ENCODE results near the gene HSBP1L1. TPM values are rescaled to one million over a fixed set of nuclear protein-coding genes. Genes with fewer than 3 reads are reported as not detected.

HSBP1L1 gene
- total RNA-seq, 1 donor from 2014 or later, result 9.9 TPM

DNA sequence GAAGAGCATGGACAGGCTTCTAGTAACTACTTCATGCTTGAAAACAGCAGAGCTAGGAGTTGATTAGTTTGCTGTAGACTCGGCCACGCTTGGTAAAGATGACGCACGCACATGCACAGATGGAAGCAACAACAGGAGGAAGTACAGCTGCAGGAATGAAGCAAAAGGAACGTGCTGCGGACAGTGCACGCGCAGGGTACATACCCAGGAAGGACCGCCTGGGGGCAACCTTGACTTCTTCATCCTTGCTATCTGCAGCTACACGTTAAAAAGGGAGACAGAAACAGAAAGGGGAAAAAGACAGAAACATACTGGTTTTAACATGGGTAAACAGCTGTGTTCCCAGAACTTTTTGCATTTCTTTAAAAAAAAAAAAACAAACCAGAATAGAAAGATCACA lies 30.7 kb upstream of the HSBP1L1 start:
- Mint-ChIP-seq H3K9me3 (peaks cover 12% of the 10 kb centered on the region), H3K36me3 (peaks cover 76% of the 10 kb centered on the region), H3K27me3 (no peaks in the 10 kb centered on the region), H3K4me3 (peak overlapping the region; percentile 18), H3K4me1 (ENCODE audit: unreplicated experiment) (peaks cover 4% of the 10 kb centered on the region), H3K27ac (peak overlapping the region; percentile 73)
- DNase-seq (ENCODE audit: extremely low spot score, unreplicated experiment), result peak; percentile 63
- TF ChIP-seq, protein P1, sequence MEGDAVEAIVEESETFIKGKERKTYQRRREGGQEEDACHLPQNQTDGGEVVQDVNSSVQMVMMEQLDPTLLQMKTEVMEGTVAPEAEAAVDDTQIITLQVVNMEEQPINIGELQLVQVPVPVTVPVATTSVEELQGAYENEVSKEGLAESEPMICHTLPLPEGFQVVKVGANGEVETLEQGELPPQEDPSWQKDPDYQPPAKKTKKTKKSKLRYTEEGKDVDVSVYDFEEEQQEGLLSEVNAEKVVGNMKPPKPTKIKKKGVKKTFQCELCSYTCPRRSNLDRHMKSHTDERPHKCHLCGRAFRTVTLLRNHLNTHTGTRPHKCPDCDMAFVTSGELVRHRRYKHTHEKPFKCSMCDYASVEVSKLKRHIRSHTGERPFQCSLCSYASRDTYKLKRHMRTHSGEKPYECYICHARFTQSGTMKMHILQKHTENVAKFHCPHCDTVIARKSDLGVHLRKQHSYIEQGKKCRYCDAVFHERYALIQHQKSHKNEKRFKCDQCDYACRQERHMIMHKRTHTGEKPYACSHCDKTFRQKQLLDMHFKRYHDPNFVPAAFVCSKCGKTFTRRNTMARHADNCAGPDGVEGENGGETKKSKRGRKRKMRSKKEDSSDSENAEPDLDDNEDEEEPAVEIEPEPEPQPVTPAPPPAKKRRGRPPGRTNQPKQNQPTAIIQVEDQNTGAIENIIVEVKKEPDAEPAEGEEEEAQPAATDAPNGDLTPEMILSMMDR (conservative IDR thresholded peaks at IDR 0.05), result peak; percentile 47

DNA sequence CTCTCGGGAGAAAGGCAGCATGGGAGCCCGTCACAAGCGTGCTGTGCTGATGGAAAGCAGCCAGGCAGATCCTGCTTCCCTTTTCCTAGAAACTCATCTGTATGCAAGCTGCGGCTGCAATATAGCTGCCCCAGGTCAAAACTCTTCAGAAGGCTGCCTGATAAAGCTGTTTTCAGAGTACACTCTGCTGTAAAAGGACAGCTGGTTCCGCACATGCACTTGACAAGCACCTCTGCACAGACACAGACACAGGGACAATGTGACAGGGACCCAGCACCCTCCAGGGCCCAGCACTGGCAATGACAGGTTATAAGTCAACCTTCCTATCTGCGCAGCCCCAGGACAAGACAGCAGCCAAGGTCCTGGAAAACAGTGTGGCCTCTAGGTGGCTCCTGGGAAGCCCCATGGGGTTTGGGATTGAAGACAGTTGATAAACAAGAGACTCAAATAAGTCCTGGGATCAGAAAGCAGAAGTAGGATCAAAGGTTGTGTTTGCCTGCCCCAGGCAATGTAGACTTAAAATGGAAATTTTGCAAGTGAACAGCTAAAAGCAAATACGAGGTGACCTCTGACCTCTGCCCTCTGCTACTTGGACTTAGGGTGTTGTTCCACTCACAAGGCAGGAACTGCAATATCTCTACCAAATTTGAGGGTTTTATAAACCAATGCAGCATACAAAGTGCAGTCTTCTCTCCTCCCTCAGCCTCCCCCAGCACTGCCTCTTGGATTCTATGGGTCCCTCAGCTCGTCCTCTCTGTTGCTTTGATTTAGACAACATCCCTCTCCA lies 29.9 kb upstream of the HSBP1L1 start:
- DNase-seq (ENCODE audit: extremely low spot score, unreplicated experiment), result peak; percentile 45
- H3K4me1 Mint-ChIP-seq (ENCODE audit: unreplicated experiment), result peaks cover 4% of the 10 kb centered on the region
- H3K27ac Mint-ChIP-seq, result peak overlapping the region; percentile 73
- TF ChIP-seq, protein P1 (conservative IDR thresholded peaks at IDR 0.05), result peak; percentile 30
- peak overlapping the region; percentile 17 for H3K4me3 Mint-ChIP-seq
- H3K9me3 Mint-ChIP-seq, result peaks cover 7% of the 10 kb centered on the region
- H3K27me3 Mint-ChIP-seq, result no peaks in the 10 kb centered on the region
- H3K36me3 Mint-ChIP-seq, result peaks cover 75% of the 10 kb centered on the region

DNA sequence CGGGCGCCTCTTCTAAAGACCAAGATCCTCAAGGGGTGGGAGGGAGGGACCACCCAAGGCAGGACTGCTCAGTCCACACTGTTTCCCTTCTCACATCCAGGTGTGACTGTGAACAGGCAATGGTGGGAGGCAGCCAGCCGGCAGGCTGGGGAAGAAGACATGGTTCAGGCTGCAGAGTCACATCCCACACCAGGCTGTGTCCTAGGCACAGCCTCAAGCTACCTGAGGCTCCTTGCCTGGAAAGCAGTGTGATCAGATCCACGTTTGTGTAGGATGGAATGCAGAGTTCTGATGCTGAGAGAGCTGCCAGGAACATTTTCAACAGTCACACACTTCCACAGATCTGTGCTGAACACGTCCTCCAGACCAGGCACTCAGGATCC lies 29.4 kb upstream of the HSBP1L1 start:
- Mint-ChIP-seq H3K9me3 (peaks cover 7% of the 10 kb centered on the region), H3K27ac (no peak overlapping the region), H3K4me3 (no peak overlapping the region), H3K27me3 (no peaks in the 10 kb centered on the region), H3K36me3 (peaks cover 75% of the 10 kb centered on the region), H3K4me1 (ENCODE audit: unreplicated experiment) (peaks cover 4% of the 10 kb centered on the region)
- peak; percentile 39 for DNase-seq (ENCODE audit: extremely low spot score, unreplicated experiment)
- TF ChIP-seq, protein P1 (conservative IDR thresholded peaks at IDR 0.05), result no peak

DNA sequence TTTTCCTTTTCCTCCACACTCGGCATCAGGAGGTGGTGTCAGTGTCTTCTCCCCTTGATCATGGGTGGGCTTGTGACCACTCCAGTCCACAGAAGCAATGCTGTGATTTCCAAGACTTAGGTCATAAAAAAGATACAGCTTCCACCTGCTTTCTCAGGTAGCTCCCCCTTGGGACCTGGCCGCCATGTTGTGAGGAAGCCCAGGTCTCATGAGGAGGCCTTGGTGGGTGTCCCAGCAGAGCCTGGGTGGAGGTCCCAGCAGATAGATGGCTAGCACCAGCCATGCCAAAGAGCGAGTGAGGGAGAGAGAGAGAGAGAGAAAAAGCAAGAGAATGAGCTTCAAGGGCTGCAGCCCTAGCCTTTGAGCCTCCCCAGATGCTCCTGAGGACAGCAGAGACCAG lies 28.9 kb upstream of the HSBP1L1 start:
- Mint-ChIP-seq H3K4me3 (no peak overlapping the region), H3K9me3 (peaks cover 7% of the 10 kb centered on the region), H3K36me3 (peaks cover 73% of the 10 kb centered on the region), H3K27me3 (no peaks in the 10 kb centered on the region), H3K27ac (no peak overlapping the region), H3K4me1 (ENCODE audit: unreplicated experiment) (peaks cover 4% of the 10 kb centered on the region)
- no peak for DNase-seq (ENCODE audit: extremely low spot score, unreplicated experiment)
- TF ChIP-seq, protein P1 (conservative IDR thresholded peaks at IDR 0.05), result no peak

DNA sequence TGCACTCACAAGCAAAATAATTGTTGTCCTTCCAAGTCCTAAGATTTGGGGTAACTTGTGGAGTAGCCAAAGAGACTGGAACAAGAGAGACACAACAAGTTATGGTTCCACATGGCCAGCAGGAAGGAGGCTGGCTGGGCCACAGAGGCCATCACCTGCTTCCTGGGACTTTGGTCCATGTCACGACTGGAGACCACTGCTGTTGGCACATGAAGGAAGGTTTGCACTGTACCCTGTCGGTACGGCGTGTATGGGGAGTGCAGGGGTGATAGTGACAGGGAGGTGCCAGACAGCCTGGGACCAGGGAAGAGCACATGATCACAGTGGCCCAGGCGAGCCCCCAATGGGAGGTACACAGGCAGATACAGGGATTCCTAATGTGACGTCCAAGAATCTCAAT lies 28.5 kb upstream of the HSBP1L1 start:
- Mint-ChIP-seq H3K27ac (no peak overlapping the region), H3K27me3 (no peaks in the 10 kb centered on the region), H3K36me3 (peaks cover 73% of the 10 kb centered on the region), H3K4me3 (no peak overlapping the region), H3K9me3 (peaks cover 7% of the 10 kb centered on the region), H3K4me1 (ENCODE audit: unreplicated experiment) (peaks cover 4% of the 10 kb centered on the region)
- TF ChIP-seq, protein P1 (conservative IDR thresholded peaks at IDR 0.05), result no peak
- DNase-seq (ENCODE audit: extremely low spot score, unreplicated experiment), result peak; percentile 24
